ENCODE results near the gene PALM3. TPM values are rescaled to one million over a fixed set of nuclear protein-coding genes. Genes with fewer than 3 reads are reported as not detected.

Gene PALM3
- total and polyA plus RNA-seq, 2 experiments from 2014 or later, result 2.1 to 3.4 TPM

DNA sequence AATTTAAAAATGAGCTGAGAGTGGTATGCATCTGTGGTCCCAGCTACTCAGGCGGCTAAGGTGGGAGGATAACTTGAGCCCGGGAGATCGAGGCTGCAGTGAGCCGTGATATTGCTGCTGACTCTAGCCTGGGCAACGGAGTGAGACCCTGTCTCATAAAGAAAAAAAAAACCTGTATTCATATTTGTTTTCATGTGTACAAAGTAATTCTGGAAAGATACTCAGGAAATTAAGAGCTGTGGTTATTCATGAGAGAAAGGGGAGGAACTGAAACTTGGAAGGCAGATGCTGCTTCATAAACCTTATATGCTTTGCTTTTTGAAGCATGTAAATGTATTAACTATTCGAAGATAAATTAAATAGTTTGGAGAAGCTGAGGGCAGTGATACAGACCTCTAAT, 42.8 kb downstream of the PALM3 start:
- Histone ChIP-seq H3K9me2 (replicated peaks; ENCODE audit: insufficient read depth) (no peaks in the 10 kb centered on the region), H3K4me2 (no peak overlapping the region), H4K20me1 (ENCODE audit: insufficient read depth, poor library complexity, severe bottlenecking) (no peaks in the 10 kb centered on the region), H3K4me1 (ENCODE audit: insufficient read depth) (no peaks in the 10 kb centered on the region), H3K27me3 (no peaks in the 10 kb centered on the region), H3K4me3 (no peak overlapping the region), H3K79me2 (no peaks in the 10 kb centered on the region), H3K36me3 (replicated peaks; ENCODE audit: insufficient read depth, low read depth) (no peaks in the 10 kb centered on the region), H2AFZ (no peak overlapping the region), H3K9me3 (ENCODE audit: low read depth) (no peaks in the 10 kb centered on the region), H3K27ac (no peak overlapping the region)
- 87% methylated on average over 6 of the region's 6 CpGs for WGBS (ENCODE audit: low lambda C conversion rate, missing lambda C conversion rate)
- TF ChIP-seq EZH2phosphoT487 (IDR thresholded peaks at IDR 0.05; ENCODE audit: low read depth, severe bottlenecking, unreplicated experiment) (no peak), EZH2 (IDR thresholded peaks at IDR 0.05; ENCODE audit: borderline replicate concordance) (no peak)
- TF ChIP-seq, protein P1, sequence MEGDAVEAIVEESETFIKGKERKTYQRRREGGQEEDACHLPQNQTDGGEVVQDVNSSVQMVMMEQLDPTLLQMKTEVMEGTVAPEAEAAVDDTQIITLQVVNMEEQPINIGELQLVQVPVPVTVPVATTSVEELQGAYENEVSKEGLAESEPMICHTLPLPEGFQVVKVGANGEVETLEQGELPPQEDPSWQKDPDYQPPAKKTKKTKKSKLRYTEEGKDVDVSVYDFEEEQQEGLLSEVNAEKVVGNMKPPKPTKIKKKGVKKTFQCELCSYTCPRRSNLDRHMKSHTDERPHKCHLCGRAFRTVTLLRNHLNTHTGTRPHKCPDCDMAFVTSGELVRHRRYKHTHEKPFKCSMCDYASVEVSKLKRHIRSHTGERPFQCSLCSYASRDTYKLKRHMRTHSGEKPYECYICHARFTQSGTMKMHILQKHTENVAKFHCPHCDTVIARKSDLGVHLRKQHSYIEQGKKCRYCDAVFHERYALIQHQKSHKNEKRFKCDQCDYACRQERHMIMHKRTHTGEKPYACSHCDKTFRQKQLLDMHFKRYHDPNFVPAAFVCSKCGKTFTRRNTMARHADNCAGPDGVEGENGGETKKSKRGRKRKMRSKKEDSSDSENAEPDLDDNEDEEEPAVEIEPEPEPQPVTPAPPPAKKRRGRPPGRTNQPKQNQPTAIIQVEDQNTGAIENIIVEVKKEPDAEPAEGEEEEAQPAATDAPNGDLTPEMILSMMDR (IDR thresholded peaks at IDR 0.05; ENCODE audit: poor library complexity), result no peak
- DNase-seq (ENCODE audit: low spot score), result no peak

DNA sequence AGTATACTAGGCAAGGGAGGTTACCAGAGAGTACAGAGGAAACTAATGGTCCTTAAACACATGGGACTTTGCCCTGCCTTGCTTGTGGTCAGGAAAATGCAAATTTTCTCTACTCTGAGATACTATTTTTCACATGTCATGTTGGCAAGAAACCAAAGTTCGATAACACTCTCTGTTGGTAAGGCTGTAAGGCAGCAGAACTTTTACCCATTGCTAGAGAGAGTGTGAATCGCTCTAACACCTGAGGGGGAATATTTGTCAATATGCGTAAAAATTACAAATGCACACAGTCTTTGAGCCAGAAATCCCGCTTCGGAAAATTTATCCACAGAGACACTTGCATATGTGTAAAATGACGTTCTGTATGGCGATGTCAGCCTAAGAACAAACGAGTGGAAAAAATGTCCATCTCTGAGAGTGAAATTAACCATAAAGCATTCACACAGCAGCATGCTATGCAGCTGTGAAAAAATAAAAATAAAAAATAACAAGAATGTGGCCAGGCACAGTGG, 46.3 kb downstream of the PALM3 start:
- no peaks in the 10 kb centered on the region for H3K9me3 ChIP-seq (ENCODE audit: low read depth)
- no peaks in the 10 kb centered on the region for H3K4me1 ChIP-seq (ENCODE audit: insufficient read depth)
- peak overlapping the region; percentile 49 for H3K27ac ChIP-seq
- no peaks in the 10 kb centered on the region for H3K79me2 ChIP-seq
- H3K4me2 ChIP-seq, result peak overlapping the region; percentile 27
- no peaks in the 10 kb centered on the region for H3K36me3 ChIP-seq (replicated peaks; ENCODE audit: insufficient read depth, low read depth)
- no peak overlapping the region for H2AFZ ChIP-seq
- WGBS (ENCODE audit: low lambda C conversion rate, missing lambda C conversion rate), result 94% methylated on average over 8 of the region's 8 CpGs
- no peak for TF ChIP-seq EZH2 (IDR thresholded peaks at IDR 0.05; ENCODE audit: borderline replicate concordance)
- no peak for TF ChIP-seq EZH2phosphoT487 (IDR thresholded peaks at IDR 0.05; ENCODE audit: low read depth, severe bottlenecking, unreplicated experiment)
- TF ChIP-seq, protein P1 (IDR thresholded peaks at IDR 0.05; ENCODE audit: poor library complexity), result no peak
- H3K9me2 ChIP-seq (replicated peaks; ENCODE audit: insufficient read depth), result no peaks in the 10 kb centered on the region
- peak; percentile 53 for DNase-seq (ENCODE audit: low spot score)
- H3K27me3 ChIP-seq, result no peaks in the 10 kb centered on the region
- H3K4me3 ChIP-seq, result no peak overlapping the region
- H4K20me1 ChIP-seq (ENCODE audit: insufficient read depth, poor library complexity, severe bottlenecking), result no peaks in the 10 kb centered on the region

DNA sequence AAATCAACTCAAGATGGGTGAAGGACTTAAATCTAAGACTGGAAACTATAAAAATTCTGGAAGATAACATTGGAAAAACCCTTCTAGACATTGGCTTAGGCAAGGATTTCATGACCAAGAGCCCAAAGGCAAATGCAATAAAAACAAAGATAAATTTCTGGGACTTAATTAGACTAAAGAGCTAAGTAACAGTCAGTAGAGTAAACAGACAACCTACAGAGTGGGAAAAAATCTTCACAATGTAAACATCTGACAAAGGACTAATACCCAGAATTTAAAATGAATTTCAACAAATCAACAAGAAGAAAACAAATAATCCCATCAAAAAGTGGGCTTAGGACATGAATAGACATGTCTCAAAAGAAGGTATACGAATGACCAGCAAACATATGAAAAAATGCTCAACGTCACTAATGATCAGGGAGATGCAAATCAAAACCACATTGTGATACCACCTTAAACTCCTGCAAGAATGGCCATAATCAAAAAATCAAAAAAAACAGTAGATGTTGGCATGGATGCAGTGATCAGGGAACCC, 49.4 kb downstream of the PALM3 start:
- H3K36me3 ChIP-seq (replicated peaks; ENCODE audit: insufficient read depth, low read depth), result no peaks in the 10 kb centered on the region
- no peaks in the 10 kb centered on the region for H3K79me2 ChIP-seq
- H3K4me3 ChIP-seq, result no peak overlapping the region
- no peaks in the 10 kb centered on the region for H3K9me2 ChIP-seq (replicated peaks; ENCODE audit: insufficient read depth)
- H3K4me1 ChIP-seq (ENCODE audit: insufficient read depth), result no peaks in the 10 kb centered on the region
- H3K4me2 ChIP-seq, result no peak overlapping the region
- no peak for DNase-seq (ENCODE audit: low spot score)
- no peak overlapping the region for H3K27ac ChIP-seq
- H4K20me1 ChIP-seq (ENCODE audit: insufficient read depth, poor library complexity, severe bottlenecking), result no peaks in the 10 kb centered on the region
- H3K9me3 ChIP-seq (ENCODE audit: low read depth), result no peaks in the 10 kb centered on the region
- whole genome bisulfite sequencing (ENCODE audit: low lambda C conversion rate, missing lambda C conversion rate), result 74% methylated on average over 2 of the region's 2 CpGs
- TF ChIP-seq EZH2 (IDR thresholded peaks at IDR 0.05; ENCODE audit: borderline replicate concordance) (no peak), EZH2phosphoT487 (IDR thresholded peaks at IDR 0.05; ENCODE audit: low read depth, severe bottlenecking, unreplicated experiment) (no peak)
- TF ChIP-seq, protein P1 (IDR thresholded peaks at IDR 0.05; ENCODE audit: poor library complexity), result no peak
- H3K27me3 ChIP-seq, result no peaks in the 10 kb centered on the region
- no peak overlapping the region for H2AFZ ChIP-seq

Data from hepatocyte (in vitro differentiated cells).